GM21529 (cell line): Measurements from ENCODE around the gene PTGFRN.
"Not testable (repeated sequence)": the region's sequence is repeated elsewhere in the genome, so short reads cannot be mapped to it uniquely, and the experiment has no call there.

ENCODE experiments used
- ATAC-seq: cut with Tn5 transposase; IDR thresholded peaks from one replicate; pipeline ENCODE4 v1.9.1; 2021; ENCODE audit not compliant: unreplicated experiment

PTGFRN gene

DNA sequence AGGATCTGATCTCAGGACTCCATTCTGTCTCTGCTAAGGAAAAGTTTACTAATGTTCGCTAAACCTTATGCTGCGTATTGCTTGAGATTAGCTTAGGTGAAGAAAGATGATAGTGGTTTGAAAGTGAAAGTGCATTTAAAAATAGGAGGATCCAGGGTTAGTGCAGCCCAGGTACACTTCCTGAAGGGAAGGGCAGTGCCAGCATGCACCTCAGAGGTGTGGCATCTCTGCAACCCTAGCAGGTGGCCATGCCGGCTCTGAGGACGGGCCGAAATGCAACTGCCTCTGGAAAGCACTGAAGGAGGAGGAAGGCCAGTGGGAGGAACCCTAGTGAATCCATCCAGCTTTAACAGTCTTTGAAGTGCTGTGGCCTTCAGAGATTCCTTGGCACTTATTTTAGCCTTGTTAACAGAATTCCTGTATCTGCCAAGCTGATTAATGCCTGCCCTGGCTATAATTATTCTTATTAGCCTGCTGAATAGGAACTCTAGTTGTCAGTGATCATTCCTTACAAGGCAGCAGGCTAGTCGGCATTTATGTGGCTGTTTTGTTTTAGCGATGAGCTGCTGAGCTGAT is 5.5 kb downstream of the PTGFRN start:
- no peak for ATAC-seq

DNA sequence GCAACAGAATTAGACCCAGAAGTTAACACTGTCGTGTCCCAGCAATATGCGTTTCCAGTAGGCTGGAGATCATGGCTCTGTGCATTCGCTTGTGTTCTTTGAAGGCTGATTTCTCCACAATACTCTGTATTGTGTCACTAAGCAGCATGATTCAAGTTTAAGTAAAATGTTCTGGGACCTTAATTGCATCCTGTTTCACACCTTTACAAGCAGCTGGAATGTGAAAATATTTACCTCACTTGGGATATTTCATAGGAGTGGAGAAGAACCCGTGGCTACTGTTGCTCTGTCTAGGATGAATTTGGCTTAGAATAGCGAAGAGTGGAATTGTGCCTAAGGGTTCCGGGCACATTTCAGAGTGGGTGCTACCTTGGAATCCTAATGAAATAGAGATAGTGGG is 6.3 kb downstream of the PTGFRN start:
- ATAC-seq: no peak

DNA sequence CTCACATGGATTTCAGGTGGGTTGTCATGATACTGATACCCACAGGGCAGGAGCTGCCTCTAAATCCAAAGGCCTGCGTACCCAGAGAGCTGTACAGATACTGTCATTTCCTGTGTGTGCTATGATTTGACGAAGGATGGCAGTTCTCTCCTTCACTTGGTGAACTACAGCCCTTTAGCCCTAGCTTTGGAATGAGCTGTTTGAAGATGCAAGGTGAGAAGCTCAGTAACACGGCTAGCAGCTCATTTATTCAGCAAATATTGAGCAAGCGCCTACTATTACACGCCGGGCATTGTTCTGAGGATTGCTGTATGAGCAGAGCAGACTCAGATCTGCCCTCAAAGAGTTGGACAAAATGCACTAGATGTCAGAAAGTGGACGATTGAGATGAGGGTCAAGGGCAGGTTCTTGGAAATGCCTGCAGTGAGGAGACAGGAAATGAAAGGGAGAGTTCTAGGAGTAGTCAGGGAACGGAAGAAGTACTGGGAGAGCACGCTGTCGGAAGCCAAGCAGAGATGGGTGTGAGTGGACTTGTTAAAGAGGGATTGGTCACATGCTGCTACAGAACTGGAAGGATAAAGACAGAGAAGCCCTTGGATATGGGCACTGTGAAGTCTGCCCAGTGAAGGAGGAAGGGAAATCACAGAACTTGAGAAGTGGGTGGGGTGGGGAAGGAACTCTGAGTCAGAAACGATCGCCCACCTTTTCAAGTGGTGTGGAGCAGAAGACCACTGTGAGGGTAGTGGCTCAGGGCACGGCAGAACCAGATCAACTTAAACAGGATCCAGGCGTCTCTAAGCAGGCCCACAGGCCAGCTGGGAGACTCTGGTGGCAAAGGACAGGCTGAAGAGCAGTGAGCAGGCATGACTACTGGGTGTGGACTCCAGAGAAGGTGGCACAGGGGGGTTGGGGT is 7.1 kb downstream of the PTGFRN start:
- ATAC-seq: no peak

DNA sequence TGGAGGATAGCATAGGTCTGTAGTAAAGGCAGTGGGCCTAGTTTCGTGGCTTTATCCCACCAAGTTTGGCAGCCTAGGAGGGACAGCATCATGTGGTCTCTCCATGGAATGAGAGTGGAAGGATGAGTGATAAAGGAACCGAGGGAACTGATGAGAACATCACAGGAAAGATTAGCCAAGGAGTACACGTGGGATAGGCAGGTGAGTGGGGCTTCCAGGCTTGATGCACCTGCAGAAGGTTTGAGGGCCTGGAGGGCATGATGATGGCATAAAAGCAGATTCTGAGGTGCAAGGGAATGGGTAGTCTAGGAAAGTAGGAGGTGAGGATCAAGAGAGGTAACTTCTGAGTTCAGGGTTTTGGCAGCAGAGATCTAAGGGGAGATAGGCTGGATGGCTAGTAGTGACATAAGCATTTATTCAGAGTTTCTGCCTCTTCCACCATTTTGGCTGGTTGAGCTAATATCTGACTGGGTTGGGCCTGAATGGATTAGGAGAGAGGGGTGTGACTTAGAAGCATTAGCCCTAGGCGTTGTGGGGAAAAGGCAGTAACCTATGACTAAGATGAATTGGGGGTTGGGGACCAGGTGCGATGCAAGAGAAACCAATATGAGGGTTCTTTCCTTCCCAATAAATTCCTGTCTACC is 9.1 kb downstream of the PTGFRN start:
- ATAC-seq: no peak

DNA sequence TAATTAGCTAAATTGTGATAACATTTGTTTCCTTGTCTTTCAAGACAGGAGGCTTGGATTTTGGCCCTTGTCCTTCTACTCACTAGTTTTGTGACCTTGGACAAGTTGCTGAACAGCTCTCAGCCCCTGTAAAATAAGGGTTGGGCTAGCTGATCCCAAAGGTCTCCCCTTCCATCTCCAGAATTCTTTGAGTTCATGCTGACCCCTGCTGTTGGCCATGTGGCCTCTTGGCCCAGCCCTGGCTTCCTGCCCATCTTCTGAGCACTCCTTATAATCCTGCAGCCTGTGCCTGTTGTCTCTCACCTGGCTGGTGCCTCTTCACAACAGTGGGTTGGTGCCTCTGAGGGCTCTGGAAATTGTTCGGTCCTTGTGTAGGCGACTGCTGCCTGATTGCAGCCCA is 10.1 kb downstream of the PTGFRN start:
- no peak for ATAC-seq

DNA sequence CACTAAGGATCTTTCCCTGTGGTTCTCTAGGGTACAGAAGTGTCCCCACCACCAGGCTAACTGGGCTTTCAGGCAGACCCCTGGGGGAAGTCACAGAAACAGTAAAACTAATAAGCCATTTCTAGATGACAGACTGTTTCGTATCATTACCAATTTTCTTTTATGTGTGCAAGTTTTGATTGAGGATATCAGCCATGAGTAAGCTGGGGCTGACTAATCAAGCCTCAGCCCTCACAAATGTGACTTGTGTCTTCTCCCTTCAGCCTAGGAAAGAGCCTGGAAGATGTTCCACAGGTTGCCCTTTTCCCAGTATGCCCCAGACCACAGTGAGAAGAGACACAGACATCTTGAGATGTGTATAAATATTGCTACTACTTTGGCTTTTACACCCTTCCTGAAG is 10.5 kb downstream of the PTGFRN start:
- ATAC-seq: no peak

DNA sequence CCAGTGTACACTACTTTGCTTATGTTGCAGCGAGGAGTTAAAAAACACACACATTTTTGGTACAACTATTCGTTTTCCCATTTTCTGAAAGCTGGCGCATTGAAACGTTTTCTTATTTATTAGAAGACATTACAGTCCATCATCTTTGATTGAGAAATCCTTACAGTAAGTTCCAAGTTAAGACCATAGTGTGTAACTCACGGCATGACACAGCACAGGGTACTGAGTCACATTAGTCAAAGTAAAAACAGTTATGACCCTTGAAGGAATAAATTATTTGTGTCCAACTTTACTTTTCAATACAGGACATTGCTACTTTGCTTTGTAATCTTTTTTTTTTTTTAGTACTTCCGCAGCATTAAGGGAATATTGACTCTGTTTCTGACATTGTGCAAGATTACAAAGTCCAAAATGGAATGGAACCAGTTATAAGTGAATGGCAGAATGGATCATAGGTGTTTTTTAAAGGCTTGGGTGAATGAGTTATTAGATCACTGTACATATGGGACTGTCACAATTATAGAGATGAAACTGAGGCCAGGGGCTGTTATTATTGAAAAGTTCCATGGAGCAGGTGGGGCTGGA is 11.7 kb downstream of the PTGFRN start:
- ATAC-seq: no peak

DNA sequence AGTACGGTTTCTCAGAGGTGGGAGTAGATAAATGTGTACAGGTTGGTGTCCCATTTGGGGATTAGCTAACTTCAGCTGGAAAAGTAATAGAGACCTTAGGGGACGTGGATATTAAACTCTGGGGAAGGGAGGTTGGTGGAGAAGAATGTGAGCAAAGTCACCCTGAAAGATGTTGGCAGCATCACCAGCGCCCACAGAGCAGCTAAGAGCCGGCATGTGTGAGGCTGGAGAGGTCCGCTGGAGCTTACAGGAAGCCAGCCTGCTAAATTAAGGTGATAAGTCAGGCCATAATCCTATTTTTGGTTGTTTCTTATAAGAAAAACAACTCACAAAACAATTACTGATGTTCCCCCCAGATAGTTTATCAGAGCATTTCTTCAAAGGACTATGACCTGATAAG is 12.2 kb downstream of the PTGFRN start:
- no peak for ATAC-seq

DNA sequence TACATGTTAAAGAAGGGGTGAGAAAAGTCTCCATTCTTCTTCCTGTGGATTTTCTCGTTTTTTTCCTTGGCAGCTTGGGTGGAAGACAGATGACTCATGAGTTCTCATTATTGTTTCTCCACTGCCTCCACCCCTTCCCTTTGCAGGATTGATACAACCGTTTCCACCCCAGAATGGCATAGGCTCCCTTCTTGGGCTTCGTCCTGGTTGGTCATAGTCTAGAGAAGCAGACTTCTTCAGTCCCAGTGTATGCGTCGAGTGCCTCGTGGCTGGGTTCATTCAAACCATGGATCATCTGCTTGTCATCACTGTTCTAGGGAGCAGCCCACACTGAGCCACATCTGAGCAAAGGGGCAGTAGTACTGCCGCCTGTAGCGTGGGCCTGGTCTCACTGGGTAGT is 13.7 kb downstream of the PTGFRN start:
- no peak for ATAC-seq

DNA sequence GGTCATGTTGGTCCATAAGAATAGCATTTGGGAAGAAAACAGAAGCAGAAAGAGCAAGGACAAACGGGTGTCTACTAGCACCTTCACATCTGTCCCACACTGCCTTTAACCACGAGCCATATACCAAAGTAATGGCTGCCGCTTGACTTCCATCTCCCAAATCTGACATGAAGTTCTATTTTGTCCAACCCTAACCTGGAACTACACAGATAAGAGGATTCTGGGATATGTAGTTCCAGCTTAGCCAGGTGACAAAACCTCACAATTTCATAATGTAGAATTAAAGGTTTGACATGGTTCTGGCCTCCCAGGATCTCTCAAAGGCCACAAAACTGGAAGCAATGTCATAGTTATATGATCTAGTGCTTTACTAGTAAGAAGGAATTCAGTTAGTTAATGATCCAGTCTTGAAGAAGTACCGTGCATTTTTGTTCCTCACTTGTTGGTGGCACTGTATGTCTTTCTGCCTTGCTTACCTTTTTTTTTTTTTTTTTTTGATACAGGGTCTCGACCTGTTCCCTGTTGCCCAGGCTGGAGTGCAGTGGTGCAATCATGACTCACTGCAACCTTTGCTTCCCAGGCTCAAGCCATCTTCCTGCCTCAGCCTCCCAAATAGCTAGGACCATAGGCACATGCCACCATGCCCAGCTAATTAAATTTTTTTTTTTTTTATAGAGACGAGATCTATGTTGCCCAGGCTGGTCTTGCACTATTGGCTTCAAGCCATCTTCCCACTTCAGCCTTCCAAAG is 17.5 kb downstream of the PTGFRN start:
- no peak for ATAC-seq

DNA sequence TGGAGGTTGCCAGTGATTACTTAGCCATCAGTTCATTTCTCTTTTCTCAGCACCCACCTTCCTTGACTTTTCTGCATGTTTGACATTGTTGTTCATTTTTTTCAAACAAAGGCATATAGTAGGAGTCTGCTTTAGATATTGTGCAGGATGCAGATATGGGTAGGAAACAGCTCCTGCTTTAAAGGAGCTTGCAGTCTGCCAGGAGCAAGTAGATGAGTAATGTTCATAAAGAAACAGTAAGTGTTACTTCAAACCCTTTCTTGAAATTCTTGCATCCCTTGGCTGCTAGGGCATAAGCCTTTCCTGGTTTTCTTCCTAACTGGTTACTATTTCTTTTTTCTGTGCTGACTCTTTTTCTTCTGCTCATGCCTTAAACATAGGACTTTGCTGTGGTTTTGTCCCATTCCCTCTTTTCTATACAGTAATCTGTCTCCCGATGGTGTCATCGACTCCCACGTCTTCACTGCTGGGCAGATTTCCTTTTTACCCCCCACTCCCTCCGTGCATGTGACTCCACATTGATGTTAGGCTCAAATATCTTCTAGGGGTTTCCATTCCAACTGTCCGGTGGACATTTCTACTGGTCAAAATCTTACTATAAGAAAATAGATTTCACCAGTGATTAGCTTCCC is 20.4 kb downstream of the PTGFRN start:
- no peak for ATAC-seq

DNA sequence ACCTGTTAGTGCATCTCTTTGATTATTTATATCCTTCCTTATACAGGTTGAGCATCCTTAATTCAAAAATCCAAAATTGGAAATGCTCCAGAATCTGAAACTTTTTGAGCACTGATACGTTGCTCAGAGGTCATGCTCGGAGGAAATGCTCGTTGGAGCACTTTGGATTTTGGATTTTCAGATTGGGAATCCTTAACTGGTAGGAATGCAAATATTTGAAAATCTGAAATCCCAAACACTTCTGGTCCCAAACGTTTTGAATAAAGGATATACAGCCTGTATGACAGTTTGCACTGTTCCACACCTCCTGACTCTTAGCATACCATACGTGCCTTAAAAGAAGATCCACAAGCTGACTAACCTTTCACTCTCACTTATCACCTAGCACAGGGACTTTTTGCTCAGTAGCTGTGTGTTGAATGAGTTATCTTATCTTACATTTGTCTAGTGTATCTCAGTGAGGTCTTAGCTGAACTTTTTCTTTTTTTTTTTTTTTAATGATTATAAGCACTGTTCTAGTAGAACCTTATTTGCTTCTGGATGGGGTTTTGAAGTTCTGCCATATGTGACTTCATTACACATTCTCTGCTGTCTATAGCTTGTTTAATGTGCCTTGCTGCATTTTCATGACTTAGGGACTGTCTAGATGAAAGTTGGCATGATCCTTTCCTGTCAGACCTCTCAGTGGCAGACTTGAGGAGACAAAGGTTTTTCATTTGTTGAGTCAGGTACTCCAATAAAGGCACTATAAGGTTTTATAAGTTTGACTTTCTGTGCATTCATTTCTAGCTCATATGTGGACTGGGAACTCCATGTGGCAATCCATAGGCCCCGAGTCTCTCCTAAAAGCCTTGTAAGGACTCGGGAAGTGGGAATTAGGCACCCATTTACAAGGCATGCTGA is 21.6 kb downstream of the PTGFRN start:
- ATAC-seq: no peak

DNA sequence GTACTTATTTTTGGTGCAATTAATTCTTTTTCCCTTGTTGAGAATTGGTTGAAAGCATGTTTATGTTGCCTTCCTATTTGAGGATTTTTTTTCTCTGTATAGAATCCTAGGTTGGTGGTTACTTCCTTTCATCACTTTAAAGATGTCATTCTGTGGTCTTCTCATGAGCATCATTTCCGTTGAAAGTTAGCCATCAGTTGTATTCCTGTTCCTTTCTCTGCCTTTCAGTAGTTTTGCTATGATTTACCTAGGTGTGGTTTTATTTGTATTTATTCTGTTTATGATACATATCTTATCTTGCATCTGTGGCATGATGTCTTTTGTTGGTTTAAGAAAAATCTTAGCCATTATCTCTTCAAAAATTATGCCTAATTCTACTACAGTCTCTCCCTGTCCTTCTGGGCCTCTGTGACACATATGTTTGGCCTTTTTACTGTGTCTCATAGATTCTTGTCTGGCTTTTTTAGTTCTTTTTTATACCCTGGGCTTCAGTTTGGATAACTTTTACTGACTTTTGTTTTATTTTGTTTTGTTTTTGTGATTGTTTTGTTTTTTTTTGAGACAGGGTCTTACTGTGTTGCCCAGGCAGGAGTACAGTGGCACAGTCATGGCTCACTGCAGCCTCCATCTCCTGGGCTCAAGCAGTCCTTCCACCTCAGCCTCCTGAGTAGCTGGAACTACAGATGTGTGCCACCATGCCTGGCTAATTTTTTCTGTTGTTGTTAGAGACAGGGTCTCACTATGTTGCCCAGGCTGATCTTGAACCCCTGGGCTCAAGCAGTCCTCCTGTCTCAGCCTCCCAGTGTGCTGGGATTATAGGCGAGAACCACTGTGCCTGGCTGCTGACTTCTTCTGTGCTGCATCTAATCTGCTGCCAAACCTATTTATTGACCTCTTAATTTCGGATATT is 24.1 kb downstream of the PTGFRN start:
- no peak for ATAC-seq

DNA sequence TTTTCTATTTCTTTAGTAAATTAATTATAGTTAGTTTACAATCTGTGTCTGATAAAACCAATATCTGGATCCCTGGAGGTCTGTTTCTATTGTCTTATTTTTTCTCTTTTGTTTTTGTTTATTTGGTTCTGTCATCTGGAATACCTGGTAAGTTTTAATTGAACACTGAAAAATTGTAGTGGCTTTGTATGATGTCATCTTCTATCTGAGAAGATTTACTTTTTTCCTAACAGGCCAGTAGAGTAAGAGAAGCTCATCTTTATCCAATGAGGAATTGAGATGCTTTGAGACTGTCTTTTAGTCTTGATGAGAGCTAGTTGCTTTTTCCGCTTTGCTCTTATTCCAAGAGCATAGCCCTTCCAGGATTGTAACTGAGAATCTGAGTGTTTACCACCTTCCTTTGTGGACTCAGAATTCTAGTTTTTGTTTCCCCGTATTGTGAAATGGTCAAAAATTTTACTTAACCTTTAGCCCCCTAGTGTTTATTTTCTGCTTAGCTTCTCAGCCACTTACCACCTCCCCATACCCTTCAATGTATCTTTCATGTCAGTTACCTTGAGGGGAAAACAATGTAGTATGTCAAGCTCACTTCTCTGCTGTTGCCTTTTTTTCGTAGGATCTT is 25.0 kb downstream of the PTGFRN start:
- ATAC-seq: no peak

DNA sequence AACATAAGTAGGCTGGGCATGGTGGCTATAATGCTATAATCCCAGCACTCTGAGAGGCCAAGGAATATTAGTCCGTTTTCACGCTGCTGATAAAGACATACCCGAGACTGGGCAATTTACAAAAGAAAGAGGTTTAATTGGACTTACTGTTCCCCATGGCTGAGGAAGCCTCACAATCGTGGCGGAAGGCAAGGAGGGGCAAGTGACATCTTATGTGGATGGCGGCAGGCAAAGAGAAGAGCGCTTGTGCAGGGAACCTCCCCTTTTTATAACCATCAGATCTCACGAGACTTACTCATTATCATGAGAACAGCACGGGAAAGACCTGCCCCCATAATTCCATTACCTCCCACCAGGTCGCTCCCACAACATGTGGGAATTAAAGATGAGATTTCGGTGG is 28.5 kb downstream of the PTGFRN start:
- no peak for ATAC-seq

DNA sequence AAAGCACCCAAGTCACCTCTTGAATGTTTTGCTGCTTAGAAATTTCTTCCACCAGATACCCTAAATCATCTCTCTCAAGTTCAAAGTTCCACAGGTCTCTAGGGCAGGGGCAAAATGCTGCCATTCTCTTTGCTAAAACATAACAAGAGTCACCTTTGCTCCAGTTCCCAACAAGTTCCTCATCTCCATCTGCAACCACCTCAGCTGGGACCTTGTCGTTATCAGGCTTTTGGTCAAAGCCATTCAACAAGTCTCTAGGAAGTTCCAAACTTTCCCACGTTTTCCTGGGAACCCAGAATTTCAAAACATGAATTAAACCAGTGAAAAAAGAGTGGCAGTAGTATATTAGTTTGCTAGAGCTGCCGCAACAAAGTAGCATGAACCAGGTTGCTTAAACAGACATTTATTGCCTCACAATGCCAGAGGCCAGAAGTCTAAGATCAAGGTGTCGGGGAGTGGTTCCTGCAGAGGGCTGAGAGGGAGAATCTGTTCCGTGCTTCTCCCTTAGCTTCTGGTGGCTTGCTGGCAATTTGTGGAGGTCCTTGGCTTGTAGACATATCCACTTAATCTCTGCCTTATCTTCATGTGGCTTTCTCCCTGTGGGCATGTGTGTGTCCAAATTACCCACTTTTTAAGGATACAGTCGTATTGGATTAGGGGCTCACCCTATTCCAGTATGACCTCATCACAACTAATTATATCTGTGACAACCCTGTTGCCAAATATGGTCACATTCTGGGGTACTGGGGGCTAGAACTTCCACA is 30.2 kb downstream of the PTGFRN start:
- not testable (repeated sequence) for ATAC-seq

DNA sequence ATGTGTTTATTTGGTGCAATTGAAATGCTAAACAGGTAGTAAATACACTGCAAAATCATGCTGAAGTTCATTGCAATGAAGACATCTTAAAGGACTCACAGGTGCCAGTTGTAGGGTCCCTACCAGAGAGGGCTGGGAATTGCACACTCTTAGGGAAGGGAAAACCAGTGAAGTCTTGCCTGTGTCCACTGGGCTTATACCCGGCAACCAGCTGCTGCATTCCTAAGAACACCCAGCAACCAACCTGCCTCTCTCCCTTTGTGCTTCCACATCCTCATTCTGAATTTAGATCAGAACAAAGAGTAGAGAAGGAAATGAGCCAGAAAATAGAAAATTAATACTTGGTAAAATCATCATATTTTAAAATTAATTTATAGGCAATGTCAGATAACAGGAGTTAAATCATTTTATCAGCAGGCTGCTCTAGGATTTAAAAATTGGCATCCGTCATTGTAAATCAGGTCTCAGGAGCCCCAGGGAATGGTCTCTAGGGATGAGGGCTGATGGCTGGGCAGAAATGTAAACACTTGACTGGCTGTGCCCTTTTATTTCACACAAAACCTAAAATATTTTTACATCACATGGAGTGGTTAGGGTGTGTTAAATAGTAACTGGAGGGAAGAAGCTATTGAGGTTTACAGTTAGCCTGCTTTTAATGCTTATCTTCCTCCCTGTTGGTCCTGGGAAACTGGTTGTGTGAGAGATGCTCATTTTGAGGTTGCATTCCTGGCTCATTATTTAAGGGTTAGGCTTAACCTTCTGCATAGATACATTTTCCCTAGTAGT is 31.3 kb downstream of the PTGFRN start:
- ATAC-seq: no peak
